ENCODE measurements around the gene FNBP1L.

The FNBP1L gene

GRCh38 chr1:93495911-93496310 is 48.0 kb downstream of the FNBP1L start:
- DNase-seq, result no peak

DNA sequence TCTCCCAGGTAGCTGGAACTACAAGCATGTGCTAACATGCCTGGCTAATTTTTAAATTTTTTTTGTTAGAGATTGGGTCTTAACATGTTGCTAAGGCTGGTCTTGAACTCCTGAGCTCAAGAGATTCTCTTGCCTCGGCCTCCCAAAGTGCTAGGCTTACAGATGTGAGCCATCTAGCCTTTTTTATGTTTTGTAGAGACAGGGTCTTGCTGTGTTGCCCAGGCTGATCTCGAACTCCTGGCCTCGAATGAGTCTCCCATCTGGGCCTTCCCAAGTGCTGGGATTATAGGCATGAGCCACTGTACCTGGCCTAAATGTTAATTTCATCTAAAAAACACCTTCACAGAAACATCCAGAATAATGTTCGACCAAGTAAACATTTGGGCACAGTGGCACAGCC is 48.6 kb downstream of the FNBP1L start:
- DNase-seq, result no peak

GRCh38 chr1:93499075-93499474 is 51.2 kb downstream of the FNBP1L start:
- DNase-seq, result no peak

GRCh38 chr1:93499533-93499932 is 51.6 kb downstream of the FNBP1L start:
- DNase-seq, result no peak

GRCh38 chr1:93500275-93500674 is 52.4 kb downstream of the FNBP1L start:
- no peak for DNase-seq

DNA sequence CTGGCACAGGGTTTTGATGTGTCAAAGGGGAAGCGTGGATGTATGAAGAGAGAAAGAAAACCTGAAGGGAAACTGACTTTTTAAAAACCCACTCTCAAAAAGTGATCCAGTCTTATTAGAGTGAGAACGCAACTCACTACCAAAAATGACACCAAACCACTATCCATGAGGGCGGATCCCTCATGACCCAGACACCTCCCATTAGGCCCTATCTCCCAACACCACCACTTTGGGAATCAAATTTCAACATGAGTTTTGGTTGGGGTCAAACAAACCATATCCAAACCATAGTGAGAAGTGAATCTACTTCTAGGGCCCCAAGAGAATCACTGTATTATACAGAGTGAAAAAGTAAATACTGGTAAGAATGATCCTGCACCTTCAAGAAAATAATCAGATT is 53.5 kb downstream of the FNBP1L start:
- DNase-seq, result no peak

DNA sequence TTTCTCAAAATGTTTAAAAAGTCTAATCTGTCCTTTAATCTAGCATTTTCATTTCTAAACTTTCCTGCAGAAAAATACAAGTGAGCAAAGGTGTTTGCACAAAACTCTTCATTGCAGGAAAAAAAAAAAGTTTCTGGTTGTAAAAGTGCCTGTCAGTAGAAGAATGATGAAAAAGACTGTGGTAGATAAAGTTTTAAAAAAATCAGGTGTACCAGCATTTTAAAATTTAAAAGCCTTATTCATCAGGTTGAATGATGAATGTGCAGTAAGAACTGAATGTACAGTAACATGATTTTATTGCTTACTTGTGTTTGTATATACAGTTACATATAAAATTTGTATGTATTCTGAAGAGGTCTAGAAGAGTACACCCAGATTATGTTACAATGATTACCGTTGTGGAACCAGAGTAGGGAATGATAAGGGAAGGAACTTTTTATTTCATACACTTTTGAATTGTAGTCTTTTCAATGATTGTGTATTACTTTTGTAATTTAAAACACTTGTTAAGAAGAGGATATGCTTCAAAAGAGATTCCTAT is 54.0 kb downstream of the FNBP1L start:
- DNase-seq, result no peak

DNA sequence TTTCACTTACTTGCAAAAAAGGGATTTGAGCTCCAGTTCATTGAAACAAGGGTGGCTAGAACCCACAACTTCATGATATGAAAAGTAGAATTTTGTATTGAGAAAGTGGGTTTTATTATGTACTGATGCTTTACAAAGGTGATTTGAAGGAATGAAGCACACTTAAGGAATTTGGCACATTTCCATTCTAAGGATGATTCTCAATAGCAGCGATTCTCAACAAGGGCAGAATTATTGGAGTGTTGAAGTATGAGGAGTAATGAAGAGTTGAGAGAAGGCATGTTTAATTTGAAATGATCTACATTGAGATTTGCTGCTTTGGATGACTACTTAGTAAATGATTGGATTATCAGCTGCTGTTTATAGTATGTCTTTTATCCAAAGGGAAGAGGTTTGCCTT is 54.7 kb downstream of the FNBP1L start:
- no peak for DNase-seq

DNA sequence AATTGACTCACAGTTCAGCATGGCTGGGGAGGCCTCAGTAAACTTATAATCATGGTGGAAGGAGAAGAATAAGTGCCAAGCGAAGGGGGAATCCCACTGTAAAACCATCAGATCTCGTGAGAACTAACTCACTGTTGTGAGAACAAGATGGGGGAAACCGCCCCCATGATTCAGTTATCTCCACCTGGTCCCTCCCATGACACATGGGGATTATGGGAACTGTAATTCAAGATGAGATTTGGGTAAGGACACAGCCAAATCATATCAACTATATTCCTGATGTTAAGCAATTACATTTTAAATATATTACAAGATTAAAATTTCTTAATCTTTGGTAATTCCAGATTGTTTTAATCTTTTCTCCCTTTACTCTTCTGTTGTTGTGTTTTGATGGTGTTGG is 55.2 kb downstream of the FNBP1L start:
- no peak for DNase-seq

DNA sequence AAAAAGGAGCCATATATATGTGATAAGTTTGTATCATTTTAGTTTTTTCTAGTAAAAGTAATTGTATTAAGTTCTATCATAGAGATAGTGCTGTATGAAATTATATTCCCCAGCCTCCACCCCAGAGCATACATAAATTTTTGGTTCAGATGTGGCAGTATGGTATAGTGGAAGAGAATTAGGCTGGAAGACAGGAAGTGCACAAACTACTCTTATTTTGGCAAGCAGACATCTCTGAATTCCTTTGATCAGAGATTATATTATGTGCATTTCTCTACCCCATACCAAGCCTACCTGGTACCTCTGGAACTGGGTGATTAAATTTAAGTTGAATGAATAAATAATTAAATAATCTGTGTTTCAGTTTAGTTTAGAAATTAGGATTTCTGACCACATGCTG is 55.9 kb downstream of the FNBP1L start:
- DNase-seq, result no peak

DNA sequence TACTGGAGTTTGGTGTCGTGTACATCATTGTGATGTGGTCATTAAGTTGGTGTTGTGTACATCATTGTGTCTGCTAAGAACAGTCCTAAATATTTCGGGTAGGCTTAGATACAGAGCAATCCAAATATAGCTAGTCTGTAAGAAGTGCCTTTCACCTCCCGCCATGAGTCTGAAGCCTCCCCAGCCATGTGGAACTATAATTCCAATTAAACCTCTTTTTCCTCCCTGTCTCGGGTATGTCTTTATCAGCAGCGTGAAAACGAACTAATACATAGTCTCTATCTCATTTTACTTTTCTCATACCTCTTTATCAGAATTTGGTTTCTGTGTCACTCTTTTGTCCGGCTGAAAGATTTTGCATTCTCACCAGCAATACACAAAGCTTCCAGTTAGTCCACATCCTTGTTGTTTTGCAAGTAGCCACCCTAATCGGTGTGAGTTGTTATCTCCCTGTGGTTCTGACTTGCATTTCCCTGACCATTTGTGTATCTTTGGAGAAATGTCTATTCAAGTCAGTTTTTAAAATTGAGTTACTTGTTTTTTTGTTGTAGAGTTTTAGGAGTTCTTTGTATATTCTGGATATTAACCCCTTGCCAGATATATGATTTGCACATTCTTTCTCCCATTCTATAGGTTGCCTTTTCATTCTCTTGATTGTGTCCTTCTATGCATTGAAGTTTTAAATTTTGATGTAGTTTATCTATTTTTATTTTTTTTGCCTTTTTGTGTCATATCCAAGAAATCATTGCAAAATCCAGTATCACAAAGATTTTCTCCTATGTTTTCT is 56.5 kb downstream of the FNBP1L start:
- no peak for DNase-seq

DNA sequence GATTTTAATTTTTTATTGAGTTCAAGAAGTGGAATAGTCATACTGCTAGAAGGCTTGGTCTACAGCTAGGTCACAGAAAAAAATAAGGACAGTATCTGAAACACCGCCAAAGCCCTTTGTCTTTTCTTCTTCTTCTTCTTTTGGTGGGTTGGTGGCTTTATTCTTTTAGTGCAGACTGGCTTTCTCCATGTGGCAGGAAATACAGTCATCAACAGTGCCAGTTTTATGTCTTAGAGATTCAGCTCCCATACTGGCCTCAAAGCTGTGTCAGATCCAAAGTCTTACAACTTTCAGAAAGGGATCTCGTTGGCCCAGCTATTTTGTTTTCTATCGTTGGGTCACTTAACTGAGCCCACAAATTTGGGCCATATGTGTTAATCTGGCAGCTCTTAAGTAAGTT is 58.2 kb downstream of the FNBP1L start:
- DNase-seq, result no peak

DNA sequence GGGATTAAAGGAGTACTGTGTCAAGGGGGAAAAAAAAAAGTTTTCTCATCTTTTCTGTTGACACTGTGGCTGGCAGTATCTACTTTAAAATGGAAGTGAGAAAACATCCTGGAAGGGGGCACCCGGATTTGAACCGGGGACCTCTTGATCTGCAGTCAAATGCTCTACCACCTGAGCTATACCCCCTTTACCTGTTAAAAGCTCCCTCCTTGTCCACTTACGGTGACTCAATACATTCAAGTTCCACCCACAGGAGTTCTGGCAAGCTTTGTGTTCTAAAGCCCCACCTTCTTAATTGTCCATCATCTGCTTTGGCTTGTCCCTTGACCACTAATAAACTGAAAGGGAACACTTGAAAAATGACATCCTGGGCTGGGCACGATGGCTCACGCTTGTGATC is 68.2 kb downstream of the FNBP1L start:
- no peak for DNase-seq

DNA sequence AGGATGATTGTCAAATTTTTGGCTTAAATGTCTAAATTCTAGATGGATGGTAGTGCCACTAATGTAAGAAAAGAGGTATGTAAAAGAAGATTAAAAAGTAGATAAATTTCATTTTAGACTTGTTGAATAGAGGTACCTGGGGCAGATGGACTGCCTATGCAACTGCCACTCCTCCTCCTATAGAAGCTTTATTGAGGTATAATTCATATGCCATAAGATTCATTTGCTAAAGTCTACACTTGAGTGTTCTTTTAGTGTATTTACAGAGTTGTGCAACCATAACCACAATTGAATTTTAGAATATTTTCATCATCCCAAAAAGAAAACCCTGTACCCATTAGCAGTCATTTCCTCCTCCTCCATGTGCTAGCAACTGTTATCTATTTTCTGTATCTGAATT is 70.6 kb downstream of the FNBP1L start:
- no peak for DNase-seq

- DNase-seq, result no peak
Observed at GRCh38 chr1:93519199-93519829, 71.4 kb downstream of the FNBP1L start.

- DNase-seq, result no peak
Observed at GRCh38 chr1:93521618-93522017, 73.7 kb downstream of the FNBP1L start.

DNA sequence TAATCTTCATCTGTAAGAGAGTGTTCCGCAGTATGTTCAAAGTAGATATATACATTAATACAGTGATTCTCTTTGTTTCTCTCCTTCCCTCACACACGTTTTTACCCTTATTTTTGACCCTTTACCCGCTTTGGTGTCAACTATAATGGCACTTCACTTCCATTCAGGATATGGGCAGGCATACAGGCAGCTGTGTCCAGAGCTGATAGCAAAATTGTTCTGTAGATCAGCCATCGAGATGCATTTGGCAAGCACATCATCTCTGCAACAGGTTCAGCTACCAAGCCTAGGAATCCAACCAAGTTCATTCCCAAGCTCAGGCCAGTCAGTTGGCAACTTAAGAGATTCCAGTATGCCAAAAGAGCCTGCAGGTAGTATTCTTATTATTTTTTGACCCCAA is 74.8 kb downstream of the FNBP1L start:
- no peak for DNase-seq

GRCh38 chr1:93525431-93525830 is 77.5 kb downstream of the FNBP1L start:
- no peak for DNase-seq

- DNase-seq, result no peak
Observed at GRCh38 chr1:93526431-93526830, 78.5 kb downstream of the FNBP1L start.

GRCh38 chr1:93528412-93528811 is 80.5 kb downstream of the FNBP1L start:
- DNase-seq, result no peak

GRCh38 chr1:93531193-93531592 is 83.3 kb downstream of the FNBP1L start:
- DNase-seq, result no peak

DNA sequence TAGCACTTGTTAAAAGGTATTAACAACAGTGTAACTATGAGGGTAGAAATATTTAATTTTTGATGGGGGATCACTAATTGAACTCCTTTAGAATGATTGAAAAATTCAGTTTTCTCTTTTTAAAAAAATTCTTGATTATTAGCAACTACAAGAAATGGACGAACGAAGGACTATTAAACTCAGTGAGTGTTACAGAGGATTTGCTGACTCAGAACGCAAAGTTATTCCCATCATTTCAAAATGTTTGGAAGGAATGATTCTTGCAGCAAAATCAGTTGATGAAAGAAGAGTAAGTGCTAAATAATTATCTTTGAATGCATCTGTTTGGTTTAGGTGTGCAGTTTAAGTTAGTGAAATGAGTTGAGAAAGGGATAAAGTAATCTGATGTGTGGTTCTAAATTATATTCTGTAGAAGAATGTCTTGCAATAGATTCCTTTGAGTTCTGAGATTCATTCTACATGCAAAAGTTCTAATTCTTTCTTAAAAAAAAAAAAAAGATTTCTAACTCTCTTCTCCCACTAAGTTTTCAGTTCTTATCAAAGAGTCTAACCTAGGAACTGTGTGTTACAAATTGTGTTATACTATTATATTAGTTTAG is 85.0 kb downstream of the FNBP1L start:
- DNase-seq, result no peak

DNA sequence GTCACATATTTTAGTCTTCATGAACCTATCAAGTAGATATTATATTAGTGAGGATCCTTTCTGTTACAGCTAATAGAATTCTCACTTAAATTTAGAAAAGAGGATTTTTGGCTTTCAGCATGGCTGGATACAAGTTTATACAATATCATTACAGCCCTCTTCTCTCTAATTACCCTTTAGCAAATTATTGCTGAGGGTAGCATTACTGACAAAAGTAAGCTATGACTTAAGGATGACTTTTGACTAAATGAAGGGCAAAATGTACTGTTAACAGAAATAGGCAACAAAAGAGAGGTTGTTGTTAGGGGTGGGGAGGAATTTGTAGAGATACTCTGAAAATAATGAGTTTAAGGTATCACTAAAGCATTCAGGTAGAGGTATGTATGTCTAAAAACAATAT is 85.8 kb downstream of the FNBP1L start:
- no peak for DNase-seq

- DNase-seq, result no peak
Observed at GRCh38 chr1:93537396-93537795, 89.5 kb downstream of the FNBP1L start.

Measured in NCI-H446 (cell line).